IPS-18c (cell line): Measurements from ENCODE around the gene DBH.

Source experiments
- H3K4me3 ChIP-seq: 2 replicates; pipeline ENCODE4 v1.7.0; 2013; ENCODE audit warnings: low read depth, mild to moderate bottlenecking, low read length, moderate library complexity; ENCODE audit not compliant: insufficient read depth
- H3K9me3 ChIP-seq: one replicate; pipeline ENCODE4 v1.6.1; 2013; ENCODE audit warnings: mild to moderate bottlenecking, low read length, moderate library complexity; ENCODE audit not compliant: control insufficient read depth, insufficient read depth

Gene DBH

GRCh38 chr9:133601746-133602145 lies 34.4 kb upstream of the DBH start:
- H3K4me3 ChIP-seq, result no peak overlapping the region
- H3K9me3 ChIP-seq, result no peaks in the 10 kb centered on the region

- H3K4me3 ChIP-seq, result no peak overlapping the region
- no peaks in the 10 kb centered on the region for H3K9me3 ChIP-seq
Measured at GRCh38 chr9:133602277-133602676, 33.9 kb upstream of the DBH start.

- no peaks in the 10 kb centered on the region for H3K9me3 ChIP-seq
Measured at GRCh38 chr9:133603135-133603927, 32.8 kb upstream of the DBH start.

GRCh38 chr9:133604214-133604613 lies 31.9 kb upstream of the DBH start:
- no peak overlapping the region for H3K4me3 ChIP-seq
- no peaks in the 10 kb centered on the region for H3K9me3 ChIP-seq

More at GRCh38 chr9:133603135-133603927, 32.8 kb upstream of the DBH start:
- no peak overlapping the region for H3K4me3 ChIP-seq

DNA sequence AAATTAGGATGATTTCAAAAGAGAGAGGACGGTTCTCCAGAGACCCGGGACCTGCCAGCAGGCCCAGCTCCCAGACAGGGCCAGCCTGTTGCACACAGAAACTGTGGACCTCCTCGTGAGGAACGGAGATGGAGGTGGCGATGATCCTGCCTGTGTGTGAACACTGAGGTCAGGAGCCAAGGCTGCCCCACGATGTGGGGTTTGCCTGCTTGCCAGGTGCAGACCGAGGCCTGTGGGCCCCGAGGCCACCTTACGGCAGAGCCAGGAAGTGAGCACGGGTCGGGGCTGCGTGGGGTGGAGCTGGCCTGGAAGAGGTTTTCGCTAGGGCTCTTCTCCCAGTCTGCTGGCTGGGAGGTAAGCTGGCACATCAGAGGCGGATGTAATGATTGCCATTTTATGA lies 31.3 kb upstream of the DBH start:
- H3K4me3 ChIP-seq, result no peak overlapping the region
- H3K9me3 ChIP-seq, result no peaks in the 10 kb centered on the region

DNA sequence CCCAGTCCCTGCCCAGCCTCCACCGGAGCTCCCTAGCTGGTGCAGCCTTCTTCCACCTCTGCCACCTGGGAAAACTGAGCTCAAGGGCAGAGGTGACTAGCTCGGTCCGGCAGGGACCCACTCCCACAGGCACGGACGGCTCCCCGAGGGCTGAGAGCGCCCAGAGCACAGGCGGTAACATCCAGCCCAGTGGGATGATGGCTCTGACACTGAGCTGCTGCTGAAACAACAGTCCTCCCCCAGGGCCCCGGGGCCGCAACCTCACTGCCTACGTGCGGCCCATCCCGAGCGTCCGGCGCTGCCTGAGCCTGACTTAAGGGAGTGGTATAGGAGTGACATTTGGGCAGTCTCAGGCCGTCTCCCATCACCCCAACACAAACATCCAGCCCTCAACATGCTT lies 30.7 kb upstream of the DBH start:
- Histone ChIP-seq H3K9me3 (no peaks in the 10 kb centered on the region), H3K4me3 (no peak overlapping the region)

DNA sequence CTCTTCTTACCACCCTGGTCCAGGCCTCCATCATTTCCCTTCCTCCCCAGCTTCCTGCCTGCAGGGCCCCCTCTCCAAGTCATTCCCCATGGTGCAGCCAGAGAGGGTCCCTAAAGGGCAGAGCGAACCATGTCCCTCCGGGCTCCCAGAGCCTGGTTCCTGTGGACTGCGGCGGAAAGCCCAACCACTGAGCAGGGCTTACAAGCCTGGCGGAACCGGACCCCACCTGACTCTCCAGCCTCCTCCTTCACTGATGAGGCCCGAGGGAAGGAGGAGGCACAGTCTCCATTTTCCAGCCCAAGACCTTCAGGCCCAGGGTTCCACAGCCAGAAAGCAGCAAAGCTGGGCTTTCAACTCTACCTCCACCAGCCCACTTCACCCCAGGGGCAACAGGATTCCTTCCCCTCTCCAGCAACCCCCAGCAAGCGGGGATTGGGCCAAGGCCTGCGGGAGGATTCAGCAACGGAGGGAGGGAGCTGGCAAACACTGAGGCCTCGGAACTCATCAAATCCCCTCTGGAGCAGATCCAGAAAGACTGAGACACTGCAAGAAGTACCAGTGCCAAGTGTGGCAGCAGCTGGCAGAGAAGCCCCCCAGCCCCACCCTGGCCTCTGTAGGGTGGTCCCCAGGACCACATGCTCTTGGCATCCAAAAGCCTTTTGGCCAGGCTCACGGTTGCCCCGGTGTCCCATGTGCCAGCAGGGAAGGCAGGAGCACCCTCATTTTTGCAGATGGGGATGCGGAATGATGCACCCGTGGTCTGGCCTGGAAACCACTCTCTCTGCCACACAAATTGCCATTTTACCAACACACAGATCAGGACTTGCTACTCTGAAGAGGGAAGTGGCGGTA lies 30.1 kb upstream of the DBH start:
- H3K9me3 ChIP-seq, result no peaks in the 10 kb centered on the region
- H3K4me3 ChIP-seq, result no peak overlapping the region

GRCh38 chr9:133606708-133607025 lies 29.5 kb upstream of the DBH start:
- no peak overlapping the region for H3K4me3 ChIP-seq
- no peaks in the 10 kb centered on the region for H3K9me3 ChIP-seq

- no peak overlapping the region for H3K4me3 ChIP-seq
Measured at GRCh38 chr9:133607381-133607780, 28.8 kb upstream of the DBH start.

GRCh38 chr9:133607976-133608375 lies 28.2 kb upstream of the DBH start:
- Histone ChIP-seq H3K9me3 (no peaks in the 10 kb centered on the region), H3K4me3 (no peak overlapping the region)

More at GRCh38 chr9:133607381-133607780, 28.8 kb upstream of the DBH start:
- no peaks in the 10 kb centered on the region for H3K9me3 ChIP-seq

GRCh38 chr9:133608382-133608781 lies 27.8 kb upstream of the DBH start:
- Histone ChIP-seq H3K4me3 (no peak overlapping the region), H3K9me3 (no peaks in the 10 kb centered on the region)

GRCh38 chr9:133608889-133609288 lies 27.3 kb upstream of the DBH start:
- no peaks in the 10 kb centered on the region for H3K9me3 ChIP-seq
- H3K4me3 ChIP-seq, result peak overlapping the region; percentile 53; the same call in 1 of the 2 replicates

DNA sequence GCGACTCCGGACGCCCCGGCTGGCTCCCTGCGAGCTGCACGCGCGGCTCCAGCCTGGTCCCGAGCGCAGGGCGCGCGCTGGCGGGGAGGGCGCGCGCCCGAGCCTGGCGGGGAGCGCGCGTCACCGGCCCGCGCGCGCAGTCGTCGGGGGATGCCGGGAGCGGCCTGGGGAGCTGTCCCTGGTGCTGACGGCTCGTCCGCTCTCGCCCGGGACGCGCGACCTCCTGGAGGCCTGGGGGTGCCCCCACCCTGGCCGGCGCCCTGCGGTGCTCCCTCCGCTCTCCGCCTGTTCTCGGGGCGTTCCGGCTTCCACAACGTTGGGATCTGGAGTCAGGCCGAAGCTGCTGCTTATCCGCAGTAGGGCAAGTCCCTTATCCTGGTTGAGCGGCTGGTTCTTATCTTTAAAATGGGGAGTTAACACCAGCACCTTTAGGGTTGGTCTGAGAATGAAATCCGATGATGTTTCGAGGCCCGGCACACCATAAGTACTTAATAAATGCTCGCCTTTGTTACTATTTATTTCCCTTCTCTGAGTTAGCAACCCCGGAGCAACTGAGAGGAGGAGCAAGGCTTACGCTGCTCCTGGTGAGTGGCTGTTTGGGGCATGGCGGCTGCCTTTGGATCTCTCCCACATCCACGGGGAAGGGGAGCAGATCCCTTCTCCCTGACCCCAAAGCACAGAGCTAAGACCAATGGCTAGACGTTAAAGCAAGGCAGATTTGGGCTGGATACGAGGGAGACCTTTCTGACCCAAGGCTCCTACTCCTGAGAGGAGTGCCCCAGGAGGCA lies 26.7 kb upstream of the DBH start, which contains the start of gene FAM163B:
Gene FAM163B (minus strand): TSS at position 79 of the 788 bp plus-strand sequence. CDS start 29,166 bp downstream, outside the sequence.
- Histone ChIP-seq H3K9me3 (no peaks in the 10 kb centered on the region), H3K4me3 (peak within 1 kb of the TSS; percentile 53)

- no peak overlapping the region for H3K4me3 ChIP-seq
Measured at GRCh38 chr9:133610845-133611244, 25.3 kb upstream of the DBH start.

DNA sequence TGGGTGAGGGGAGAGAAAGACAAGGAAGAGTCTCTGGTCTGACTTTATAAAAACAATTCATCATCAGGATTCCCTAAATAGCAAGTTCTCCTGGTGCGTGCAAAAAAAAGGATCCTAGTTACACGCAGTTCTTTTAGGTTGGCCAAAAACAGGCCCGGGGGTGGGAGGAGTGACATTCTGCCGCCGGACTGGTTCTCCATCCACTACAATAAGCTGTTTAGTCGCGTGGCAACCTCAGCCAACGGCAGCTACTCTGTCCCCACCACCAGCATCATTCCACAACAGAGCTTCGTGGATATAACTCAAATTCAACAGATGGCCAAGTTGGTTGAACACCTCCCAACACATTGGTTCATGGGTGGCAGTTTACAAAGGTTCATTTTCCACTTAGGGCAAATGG lies 24.1 kb upstream of the DBH start:
- H3K9me3 ChIP-seq, result no peaks in the 10 kb centered on the region

More at GRCh38 chr9:133610845-133611244, 25.3 kb upstream of the DBH start:
- H3K9me3 ChIP-seq, result no peaks in the 10 kb centered on the region

DNA sequence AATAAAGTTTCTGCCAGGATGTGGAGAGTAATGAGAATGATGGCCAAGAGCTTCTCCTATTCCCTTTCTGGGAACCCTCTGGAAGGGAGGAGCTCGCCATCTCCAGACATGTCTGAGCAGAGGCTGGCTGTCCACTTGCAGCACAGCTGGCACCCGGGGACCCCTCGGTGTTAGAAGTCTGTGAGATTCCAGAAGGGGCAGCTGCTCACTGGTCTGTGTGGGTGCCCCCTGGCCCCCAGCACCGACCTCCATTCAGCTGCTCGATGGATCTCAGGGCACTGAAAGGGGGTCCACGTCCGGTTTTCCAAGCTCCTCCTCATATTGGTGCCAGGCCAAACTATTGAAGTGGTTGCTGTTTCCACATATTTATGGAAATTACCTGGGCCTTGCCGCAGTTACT lies 23.3 kb upstream of the DBH start:
- H3K4me3 ChIP-seq, result no peak overlapping the region
- H3K9me3 ChIP-seq, result no peaks in the 10 kb centered on the region

More for the DNA sequence above, 24.1 kb upstream of the DBH start:
- H3K4me3 ChIP-seq, result no peak overlapping the region

- Histone ChIP-seq H3K4me3 (no peak overlapping the region), H3K9me3 (no peaks in the 10 kb centered on the region)
Measured at GRCh38 chr9:133613432-133613831, 22.7 kb upstream of the DBH start.
